IPS-18a (cell line): ENCODE results near the gene NOC4L.
"Not testable (repeated sequence)": the region's sequence is repeated elsewhere in the genome, so short reads cannot be mapped to it uniquely, and the experiment has no call there.

Experiments
- H3K27ac ChIP-seq: one replicate; pipeline ENCODE4 v1.5.1; 2013; ENCODE audit warnings: low read length
- H3K27me3 ChIP-seq: one replicate; pipeline ENCODE4 v1.6.1; 2013; ENCODE audit warnings: mild to moderate bottlenecking, low read length; ENCODE audit not compliant: control insufficient read depth, insufficient read depth
- H3K36me3 ChIP-seq: one replicate; pipeline ENCODE4 v1.6.1; 2013; ENCODE audit warnings: low read depth, low read length; ENCODE audit not compliant: control insufficient read depth
- H3K4me1 ChIP-seq: one replicate; pipeline ENCODE4 v1.6.1; 2013; ENCODE audit warnings: low read depth, low read length; ENCODE audit not compliant: control insufficient read depth
- H3K4me3 ChIP-seq: one replicate; pipeline ENCODE4 v1.5.1; 2013; ENCODE audit warnings: low read length
- H3K9ac ChIP-seq: one replicate; pipeline ENCODE4 v1.6.1; 2013; ENCODE audit warnings: mild to moderate bottlenecking, low read length, moderate library complexity
- H3K9me3 ChIP-seq: one replicate; pipeline ENCODE4 v1.6.1; 2013; ENCODE audit warnings: low read depth, low read length; ENCODE audit not compliant: control insufficient read depth

Gene NOC4L

DNA sequence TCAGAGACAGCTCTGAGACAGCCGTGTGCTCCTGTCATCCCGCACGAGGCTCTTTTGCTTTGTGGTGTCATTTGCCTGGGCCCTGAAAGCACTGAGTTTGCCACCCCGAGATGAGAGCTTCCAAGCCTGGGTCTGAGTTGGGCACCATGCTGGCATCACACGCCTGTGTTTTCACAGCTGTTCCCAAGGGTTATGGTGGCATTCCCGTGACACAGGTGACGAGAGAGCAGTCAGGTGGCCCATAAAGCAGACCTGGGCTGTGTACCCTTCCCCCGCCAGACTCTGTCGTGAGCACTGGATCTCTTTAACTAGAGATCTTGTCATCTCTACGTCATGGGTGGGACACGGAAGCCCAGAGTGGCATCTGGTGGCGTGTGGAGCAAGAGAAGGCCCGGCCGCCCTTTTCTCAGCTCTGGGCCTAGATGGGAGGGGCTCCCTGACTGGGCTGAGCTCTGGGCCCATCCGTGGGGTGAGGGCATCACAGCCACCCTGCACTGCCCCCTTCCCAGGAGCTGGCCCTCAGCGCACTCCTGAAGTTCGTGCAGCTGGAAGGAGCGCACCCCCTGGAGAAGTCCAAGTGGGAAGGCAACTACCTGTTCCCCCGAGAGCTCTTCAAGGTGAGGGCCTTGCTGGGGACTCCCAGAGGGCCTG lies 2.6 kb downstream of the NOC4L start:
- Histone ChIP-seq H3K9me3 (no peaks in the 10 kb centered on the region), H3K4me1 (no peaks in the 10 kb centered on the region), H3K4me3 (no peak overlapping the region), H3K9ac (no peak overlapping the region), H3K27me3 (no peaks in the 10 kb centered on the region), H3K27ac (no peak overlapping the region), H3K36me3 (peaks cover 8% of the 10 kb centered on the region)

- Histone ChIP-seq H3K36me3 (peaks cover 5% of the 10 kb centered on the region), H3K9ac (no peak overlapping the region)
Observed at GRCh38 chr12:132147423-132148367, 3.4 kb downstream of the NOC4L start.

DNA sequence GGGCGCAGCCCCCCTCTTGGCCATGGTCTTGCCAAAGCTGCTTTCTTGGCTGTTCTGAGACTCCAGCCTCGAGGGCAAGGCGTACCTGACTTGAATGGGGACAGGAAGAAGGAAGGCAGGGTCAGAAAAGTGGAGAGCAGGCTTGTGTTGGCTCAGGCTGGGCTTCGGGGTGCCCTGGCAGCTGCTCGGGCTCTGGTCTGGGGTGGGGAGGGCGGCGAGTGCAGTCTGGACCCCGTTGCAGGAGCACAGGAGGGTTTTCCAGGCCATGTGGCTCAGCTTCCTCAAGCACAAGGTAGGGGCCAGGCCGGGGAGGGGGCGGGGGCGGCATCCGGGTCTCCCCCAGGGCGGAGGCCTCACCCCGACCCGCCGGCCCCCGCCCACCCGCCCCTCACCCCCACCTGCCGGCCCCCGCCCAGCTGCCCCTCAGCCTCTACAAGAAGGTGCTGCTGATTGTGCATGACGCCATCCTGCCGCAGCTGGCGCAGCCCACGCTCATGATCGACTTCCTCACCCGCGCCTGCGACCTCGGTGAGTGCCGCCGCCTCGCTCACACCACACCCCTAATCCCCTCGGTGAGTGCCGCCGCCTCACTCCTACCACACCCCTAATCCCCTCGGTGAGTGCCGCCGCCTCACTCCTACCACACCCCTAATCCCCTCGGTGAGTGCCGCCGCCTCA lies 4.2 kb downstream of the NOC4L start:
- H3K27ac ChIP-seq: no peak overlapping the region

More at GRCh38 chr12:132147423-132148367, 3.4 kb downstream of the NOC4L start:
- no peaks in the 10 kb centered on the region for H3K4me1 ChIP-seq
- H3K4me3 ChIP-seq: no peak overlapping the region
- no peaks in the 10 kb centered on the region for H3K9me3 ChIP-seq
- H3K27me3 ChIP-seq: no peaks in the 10 kb centered on the region
- no peak overlapping the region for H3K27ac ChIP-seq

GRCh38 chr12:132149526-132149925 lies 5.3 kb downstream of the NOC4L start:
- H3K36me3 ChIP-seq, H3K27me3 ChIP-seq, H3K27ac ChIP-seq, H3K4me3 ChIP-seq, H3K4me1 ChIP-seq, H3K9ac ChIP-seq, H3K9me3 ChIP-seq: not testable (repeated sequence)

More for the DNA sequence above, 4.2 kb downstream of the NOC4L start:
- H3K27me3 ChIP-seq: no peaks in the 10 kb centered on the region
- no peaks in the 10 kb centered on the region for H3K9me3 ChIP-seq
- H3K36me3 ChIP-seq: peaks cover 5% of the 10 kb centered on the region
- H3K4me3 ChIP-seq: no peak overlapping the region
- no peak overlapping the region for H3K9ac ChIP-seq
- no peaks in the 10 kb centered on the region for H3K4me1 ChIP-seq

DNA sequence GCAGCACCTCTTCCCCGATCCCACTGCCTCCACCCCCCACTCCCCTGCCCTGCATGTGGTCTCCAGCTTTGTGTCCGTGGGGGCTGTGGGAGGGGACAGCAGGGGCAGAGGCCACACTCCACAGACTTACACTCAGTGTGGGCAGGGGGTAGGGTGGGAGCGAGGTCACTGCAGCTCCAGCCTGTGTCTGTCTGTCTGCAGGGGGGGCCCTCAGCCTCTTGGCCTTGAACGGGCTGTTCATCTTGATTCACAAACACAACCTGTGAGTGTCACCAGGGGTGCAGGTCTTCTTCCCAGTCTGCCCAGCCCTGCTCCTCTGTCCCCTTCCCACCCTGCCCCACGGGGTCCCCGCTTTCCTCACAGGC lies 6.5 kb downstream of the NOC4L start:
- Histone ChIP-seq H3K9me3 (no peaks in the 10 kb centered on the region), H3K27ac (no peak overlapping the region), H3K9ac (no peak overlapping the region), H3K4me3 (no peak overlapping the region), H3K36me3 (peaks cover 5% of the 10 kb centered on the region), H3K4me1 (no peaks in the 10 kb centered on the region), H3K27me3 (peaks cover 7% of the 10 kb centered on the region)

DNA sequence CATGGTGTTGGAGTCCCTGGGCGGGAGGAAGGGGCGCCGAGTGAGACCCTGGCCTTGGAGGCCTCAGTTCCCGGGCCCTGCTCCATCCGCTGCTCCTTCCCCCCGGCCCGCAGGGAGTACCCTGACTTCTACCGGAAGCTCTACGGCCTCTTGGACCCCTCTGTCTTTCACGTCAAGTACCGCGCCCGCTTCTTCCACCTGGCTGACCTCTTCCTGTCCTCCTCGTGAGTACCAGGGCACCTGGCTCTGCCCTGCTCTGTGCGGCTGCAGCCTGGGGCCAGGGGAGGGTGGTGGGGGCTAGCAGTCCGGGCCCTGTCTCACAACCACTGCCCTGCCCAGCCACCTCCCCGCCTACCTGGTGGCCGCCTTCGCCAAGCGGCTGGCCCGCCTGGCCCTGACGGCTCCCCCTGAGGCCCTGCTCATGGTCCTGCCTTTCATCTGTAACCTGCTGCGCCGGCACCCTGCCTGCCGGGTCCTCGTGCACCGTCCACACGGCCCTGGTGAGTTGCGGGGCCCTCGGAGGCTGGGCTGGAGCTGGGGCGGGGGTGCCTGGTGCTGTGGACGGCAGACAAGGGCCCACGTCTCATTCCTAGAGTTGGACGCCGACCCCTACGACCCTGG lies 7.0 kb downstream of the NOC4L start:
- Histone ChIP-seq H3K36me3 (peaks cover 3% of the 10 kb centered on the region), H3K4me3 (no peak overlapping the region), H3K9me3 (no peaks in the 10 kb centered on the region), H3K4me1 (no peaks in the 10 kb centered on the region), H3K27me3 (peaks cover 7% of the 10 kb centered on the region), H3K27ac (no peak overlapping the region), H3K9ac (no peak overlapping the region)

- Histone ChIP-seq H3K27ac (no peak overlapping the region), H3K4me1 (no peaks in the 10 kb centered on the region), H3K27me3 (peaks cover 7% of the 10 kb centered on the region), H3K9me3 (no peaks in the 10 kb centered on the region), H3K4me3 (no peak overlapping the region), H3K9ac (no peak overlapping the region), H3K36me3 (no peaks in the 10 kb centered on the region)
Observed at GRCh38 chr12:132151766-132152410, 7.6 kb downstream of the NOC4L start.

DNA sequence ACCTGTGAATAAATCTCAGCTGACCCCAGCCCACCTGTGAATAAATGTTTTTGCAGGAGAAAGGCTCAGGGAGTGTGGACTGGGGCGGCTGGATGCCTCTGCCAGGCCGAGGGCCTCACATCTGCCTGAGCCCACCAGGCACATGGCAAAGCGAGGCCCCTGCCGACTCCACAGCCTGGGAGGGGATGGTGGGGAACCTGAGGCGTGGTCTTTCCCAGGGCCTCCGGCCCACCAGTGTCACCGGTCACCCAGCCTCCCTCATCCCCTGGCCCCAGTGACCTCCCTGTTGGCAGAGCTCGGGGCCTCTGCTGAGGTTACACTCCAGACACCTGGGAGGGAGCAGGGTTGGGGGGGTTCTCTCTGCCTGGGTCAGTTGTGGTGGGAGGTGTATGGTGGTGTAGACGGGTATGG lies 8.2 kb downstream of the NOC4L start:
- Histone ChIP-seq H3K4me1 (no peaks in the 10 kb centered on the region), H3K4me3 (no peak overlapping the region), H3K36me3 (no peaks in the 10 kb centered on the region), H3K27ac (no peak overlapping the region), H3K27me3 (peaks cover 7% of the 10 kb centered on the region), H3K9me3 (no peaks in the 10 kb centered on the region), H3K9ac (no peak overlapping the region)

DNA sequence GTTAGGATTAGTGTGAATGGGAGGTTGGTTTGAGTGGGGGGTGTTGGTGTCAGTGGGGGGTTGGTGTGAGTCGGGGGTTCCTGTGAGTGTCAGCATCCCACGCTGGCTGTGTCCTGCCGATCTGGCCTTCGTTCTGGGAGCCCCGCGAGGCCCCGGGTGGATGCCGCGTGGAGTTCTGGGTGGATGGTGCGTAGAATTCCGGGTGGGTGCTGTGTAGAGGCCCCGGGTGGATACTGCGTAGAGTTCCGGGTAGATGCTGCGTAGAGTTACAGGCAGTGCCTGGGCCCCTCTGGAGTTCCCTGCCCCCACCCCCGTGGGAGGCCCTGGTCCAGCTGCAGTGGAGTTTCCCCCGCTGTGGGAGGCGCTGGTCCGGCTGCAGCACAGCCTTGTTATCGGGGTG lies 8.7 kb downstream of the NOC4L start:
- no peak overlapping the region for H3K4me3 ChIP-seq
- no peak overlapping the region for H3K9ac ChIP-seq
- peaks cover 7% of the 10 kb centered on the region for H3K27me3 ChIP-seq
- no peaks in the 10 kb centered on the region for H3K4me1 ChIP-seq
- no peaks in the 10 kb centered on the region for H3K36me3 ChIP-seq
- no peak overlapping the region for H3K27ac ChIP-seq
- H3K9me3 ChIP-seq: no peaks in the 10 kb centered on the region

GRCh38 chr12:132153501-132154340 lies 9.5 kb downstream of the NOC4L start:
- no peak overlapping the region for H3K27ac ChIP-seq
- H3K4me1 ChIP-seq: no peaks in the 10 kb centered on the region
- no peaks in the 10 kb centered on the region for H3K36me3 ChIP-seq
- H3K27me3 ChIP-seq: peaks cover 7% of the 10 kb centered on the region
- no peak overlapping the region for H3K9ac ChIP-seq
- no peak overlapping the region for H3K4me3 ChIP-seq
- no peaks in the 10 kb centered on the region for H3K9me3 ChIP-seq
